ENCODE results near the gene BRS3.
"Not testable (repeated sequence)": the region's sequence is repeated elsewhere in the genome, so short reads cannot be mapped to it uniquely, and the experiment has no call there.

Gene BRS3

DNA sequence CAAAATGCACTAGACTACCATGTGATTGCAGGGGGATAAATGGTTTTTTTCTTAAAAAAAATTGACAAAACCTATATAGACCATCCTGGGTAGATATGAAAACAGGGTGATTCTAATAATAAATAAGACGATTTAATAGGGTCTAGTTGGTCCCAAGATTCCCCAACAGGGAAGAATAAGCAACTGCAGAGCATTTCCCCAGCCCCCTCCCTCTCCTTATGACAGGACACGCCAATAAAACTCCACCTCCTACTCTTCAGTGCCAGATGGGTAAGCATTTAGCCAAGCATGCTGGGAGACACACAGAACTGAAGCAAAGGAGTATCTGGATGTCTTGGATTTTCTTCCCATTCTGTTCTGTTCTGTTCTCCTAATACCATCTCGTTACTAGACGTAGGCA is at the start of gene BRS3:
Gene BRS3, plus strand, starts transcription at position 301 of the 400 bp plus-strand sequence. CDS start 168 bp downstream, outside the sequence.
- DNase-seq: no peak

DNA sequence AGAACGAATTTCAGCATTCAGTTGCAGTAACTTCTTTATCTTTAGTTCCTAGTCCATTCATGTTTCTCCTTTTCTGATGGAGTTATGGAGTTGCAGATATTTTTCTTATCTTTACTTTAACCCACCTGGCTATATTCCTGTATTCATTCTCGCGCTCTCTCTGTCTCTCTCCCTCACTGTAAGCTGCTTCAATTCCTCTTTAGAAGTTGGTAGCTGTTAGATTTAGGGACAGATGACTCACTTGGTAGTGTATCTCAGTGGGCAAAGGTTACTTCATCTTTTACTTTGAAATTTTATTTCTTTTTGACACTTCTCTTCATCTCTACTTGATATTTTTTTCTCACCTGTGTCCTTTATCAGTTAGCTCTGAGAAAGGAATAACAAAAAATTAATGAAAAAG is 49.6 kb upstream of the BRS3 start:
- no peak for DNase-seq

- not testable (repeated sequence) for DNase-seq
Observed at GRCh38 chrX:136445674-136446073, 42.1 kb upstream of the BRS3 start.

DNA sequence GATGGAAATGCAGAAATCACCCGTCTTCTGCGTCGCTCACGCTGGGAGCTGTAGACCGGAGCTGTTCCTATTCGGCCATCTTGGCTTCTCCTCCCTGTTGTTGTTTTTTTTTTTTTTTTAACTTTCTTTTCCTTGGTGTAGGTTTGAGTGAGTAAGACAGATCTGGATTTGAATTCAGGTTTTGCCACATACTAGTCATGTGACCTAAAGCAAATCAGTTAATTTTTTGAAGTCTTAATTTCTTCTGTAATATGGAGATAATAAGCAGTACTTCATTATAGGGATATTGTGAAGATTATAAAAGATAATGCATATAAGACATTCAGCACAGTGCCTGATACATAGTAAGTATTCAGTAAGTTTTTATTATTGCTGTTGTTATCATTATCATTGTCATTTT is 41.5 kb upstream of the BRS3 start:
- no peak for DNase-seq

GRCh38 chrX:136447308-136447707 is 40.4 kb upstream of the BRS3 start:
- no peak for DNase-seq

GRCh38 chrX:136447968-136448367 is 39.8 kb upstream of the BRS3 start:
- DNase-seq: no peak

DNA sequence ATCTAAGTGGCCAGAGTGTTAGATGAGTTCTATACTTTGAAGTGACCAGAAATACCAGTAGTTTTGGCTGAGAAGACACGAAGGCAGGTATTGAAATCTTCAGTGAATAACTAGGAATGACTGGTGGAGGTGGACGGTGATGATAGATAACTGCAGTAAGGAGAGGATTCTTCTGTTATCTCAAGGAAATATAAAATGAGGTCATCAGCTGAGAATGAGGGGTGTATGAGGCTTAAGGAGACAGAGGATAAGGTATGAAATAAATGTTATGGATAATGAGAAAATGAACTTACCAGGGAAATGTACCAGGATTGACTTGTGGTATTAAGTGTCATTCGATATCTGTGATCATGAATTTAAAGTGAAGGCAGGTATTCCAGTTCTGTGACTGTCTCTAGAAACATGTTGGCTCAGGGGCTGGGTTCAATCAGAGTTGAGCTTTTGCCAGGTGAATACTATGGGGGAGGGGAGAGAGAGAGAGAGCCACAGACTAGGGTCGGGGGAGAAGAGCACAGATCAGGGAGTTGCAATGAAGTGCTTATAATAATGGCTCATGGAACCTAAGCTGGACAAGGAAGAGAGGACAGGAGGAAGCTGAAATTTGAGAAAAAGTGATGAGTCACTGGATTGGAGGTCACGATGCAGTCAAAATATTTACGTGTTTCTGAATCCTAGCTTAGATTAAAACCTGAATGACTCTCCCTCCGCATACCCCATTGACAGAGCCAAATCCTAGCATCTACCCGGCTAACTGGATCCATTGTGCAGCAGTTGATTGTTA is 37.5 kb upstream of the BRS3 start:
- DNase-seq: no peak

GRCh38 chrX:136452614-136453013 is 35.1 kb upstream of the BRS3 start:
- no peak for DNase-seq

DNA sequence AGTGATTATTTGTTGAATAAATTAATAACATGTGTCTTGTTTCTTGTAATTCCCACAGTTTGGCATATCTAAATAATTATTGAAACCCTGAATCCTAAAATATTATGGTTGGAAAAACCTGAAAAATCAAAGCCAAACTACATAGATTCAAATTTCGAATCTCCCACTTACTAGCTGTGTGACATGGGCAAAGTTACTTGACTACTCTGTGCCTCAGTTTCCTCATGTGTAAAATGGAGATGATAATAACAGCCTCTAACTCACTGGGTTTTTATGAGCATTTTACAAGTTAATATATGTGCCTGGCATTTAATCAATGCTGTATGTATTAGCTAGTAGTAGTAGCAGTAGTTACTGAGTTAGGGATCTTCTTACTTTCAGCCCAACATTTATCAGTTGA is 34.6 kb upstream of the BRS3 start:
- DNase-seq: no peak

- DNase-seq: no peak
Observed at GRCh38 chrX:136453771-136454170, 34.0 kb upstream of the BRS3 start.

DNA sequence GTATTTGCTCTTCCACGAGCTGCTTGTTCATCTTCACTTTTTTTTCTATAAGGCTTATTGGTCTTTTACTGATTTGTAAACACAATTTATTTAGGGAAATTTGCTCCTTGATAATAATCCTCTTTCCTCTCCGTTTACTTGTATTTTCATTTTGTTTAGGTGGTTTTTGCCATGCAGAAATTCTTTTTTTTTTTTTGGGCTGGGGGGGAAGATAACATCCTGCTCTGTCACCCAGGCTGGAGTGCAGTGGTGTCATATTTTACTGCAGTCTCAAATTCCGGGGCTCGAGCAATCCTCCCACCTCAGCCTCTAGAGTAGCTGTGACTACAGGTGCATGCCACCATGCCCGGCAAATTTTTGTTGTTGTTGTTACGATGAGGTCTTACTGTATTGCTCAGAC is 31.6 kb upstream of the BRS3 start:
- no peak for DNase-seq

DNA sequence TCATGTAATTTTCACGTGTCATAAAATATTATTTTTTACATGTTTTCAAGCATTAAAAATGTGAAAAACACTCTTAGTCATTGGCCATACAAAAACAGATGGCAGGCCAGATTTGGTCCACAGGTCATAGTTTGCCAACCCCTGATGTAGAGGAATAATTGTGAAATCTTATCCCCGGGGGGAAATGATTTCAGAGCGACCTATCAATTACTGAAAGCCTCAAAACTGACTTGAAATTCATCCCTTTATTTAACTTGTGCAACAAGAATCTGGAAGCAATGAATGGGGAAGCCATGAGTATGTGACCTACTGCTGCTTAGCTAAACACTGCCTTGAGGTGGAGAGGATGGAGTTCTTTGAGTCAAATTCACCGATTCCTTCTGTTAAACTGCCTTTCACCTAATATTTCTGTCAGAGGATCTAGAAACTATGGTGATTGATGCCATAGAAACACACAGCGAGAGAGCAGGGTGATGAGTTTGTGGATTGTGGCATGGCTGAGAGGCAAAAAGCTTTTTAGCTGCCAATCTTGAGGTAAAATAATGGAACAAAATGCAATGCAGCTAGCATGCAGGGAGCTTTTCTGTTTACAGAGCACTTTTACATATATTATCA is 30.3 kb upstream of the BRS3 start:
- no peak for DNase-seq

DNA sequence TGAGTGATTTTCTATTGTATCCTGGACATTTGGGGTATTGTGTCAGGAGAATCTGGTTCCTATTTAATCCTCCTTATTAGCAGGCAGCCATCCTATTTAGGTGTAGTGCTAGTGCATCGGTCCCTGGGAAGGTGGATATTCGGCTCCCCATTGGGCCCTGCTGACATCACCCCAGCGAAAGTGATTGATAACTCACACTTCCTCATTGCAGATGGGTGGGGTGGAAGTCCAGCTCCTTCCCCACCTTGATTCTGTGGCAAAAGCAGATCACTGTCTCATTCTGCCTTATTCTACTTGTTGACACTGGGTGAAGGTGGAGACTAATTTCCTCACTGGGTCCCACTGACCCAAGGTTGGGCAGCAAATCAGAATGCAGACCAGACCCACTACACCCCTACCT is 23.2 kb upstream of the BRS3 start:
- no peak for DNase-seq

DNA sequence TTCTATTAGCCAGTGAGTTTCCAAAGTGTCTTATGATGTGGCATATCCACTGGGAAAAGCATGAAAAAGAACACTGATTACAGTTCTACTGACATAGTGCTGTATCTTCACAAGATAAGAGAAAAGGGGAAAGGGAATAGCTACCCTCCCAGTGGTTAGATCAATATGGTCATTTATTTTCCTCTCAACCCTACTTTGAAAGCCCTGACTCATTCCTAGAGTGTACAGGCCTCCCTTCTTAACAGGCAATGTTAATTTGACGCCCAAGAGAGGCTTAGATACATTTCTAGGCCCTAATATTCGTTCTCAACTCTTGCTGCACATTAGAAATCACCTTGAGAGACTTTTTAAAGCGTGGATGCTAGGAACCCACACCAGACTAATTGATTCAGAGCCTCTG is 20.4 kb upstream of the BRS3 start:
- DNase-seq: no peak

GRCh38 chrX:136468391-136469103 is 19.2 kb upstream of the BRS3 start:
- DNase-seq: no peak

DNA sequence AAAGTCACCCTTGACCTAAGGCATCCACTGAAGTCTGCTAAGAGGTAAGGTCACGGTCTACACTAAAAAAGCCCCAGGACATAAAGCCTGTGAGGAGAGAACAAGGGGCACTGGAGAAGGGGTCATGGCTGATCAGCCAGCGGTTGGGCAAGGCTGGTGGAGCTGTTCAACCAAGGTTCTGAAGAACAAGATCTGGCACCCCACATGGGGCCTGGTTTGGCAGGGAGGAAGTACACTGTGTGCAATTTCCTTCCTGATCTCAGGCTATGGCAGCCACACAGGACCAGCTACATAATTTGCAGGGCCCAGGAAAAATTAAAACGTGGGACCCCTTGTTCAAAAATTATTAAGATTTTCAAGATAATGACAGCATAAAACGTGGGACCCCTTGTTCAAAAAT is 14.1 kb upstream of the BRS3 start:
- DNase-seq: no peak

GRCh38 chrX:136475236-136475635 is 12.5 kb upstream of the BRS3 start:
- DNase-seq: no peak

DNA sequence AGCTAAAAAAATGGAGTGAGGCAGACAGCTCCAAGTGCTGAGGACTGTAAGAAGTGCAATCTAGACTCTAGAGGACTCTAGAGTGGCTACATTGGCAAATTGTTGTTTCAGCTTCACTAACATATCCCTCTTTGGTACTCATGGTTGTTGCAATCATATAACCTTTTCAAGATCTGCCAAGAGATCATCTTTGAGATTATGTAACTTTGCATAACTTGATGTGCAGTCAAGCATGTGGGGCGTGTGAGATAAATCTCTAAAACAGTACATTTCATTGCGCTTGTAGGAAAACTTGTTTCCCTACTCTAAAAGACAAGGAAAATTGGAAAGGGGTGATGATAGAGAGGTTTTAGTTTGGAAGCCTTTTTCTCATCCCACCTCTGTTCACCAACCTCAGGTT is 11.2 kb upstream of the BRS3 start:
- DNase-seq: no peak

DNA sequence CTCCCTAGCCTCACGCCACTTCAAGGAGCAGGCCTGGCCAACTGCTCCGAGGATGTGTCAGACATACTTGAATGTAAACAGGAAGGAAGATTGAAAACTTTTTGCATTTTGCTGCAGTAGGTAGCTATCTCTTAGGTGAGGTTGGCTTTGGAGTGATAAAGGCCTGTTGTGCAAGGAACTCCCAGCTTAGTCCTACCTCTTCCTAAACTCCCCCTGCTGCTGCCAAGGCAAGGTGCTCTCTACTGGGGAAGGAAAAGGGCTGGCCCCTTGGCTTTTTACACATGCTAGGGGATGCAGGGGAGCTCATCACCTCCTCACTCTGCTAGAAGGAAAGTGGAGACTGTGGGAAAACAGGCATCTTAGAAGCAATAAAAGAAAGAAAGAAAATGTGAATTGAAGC is 10.7 kb upstream of the BRS3 start:
- no peak for DNase-seq

DNA sequence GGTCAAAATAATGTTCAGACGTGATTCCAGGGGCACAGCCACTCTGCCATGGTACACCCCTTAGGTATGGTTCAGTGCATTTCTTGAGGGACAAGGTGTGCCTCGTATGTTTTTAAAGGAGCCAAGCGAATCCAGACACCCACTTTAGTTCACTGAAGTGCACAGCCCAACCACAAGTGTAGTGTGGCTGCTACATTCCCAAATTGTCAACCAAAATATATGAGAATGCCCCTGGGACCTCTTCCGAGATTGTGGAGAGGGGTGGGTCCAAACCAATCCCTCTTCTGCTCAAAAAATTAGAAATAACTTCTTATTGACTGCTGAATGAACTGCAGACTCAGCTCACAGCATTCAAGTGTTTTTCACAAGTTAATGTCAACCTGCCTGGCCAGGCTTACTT is 7.4 kb upstream of the BRS3 start:
- no peak for DNase-seq

DNA sequence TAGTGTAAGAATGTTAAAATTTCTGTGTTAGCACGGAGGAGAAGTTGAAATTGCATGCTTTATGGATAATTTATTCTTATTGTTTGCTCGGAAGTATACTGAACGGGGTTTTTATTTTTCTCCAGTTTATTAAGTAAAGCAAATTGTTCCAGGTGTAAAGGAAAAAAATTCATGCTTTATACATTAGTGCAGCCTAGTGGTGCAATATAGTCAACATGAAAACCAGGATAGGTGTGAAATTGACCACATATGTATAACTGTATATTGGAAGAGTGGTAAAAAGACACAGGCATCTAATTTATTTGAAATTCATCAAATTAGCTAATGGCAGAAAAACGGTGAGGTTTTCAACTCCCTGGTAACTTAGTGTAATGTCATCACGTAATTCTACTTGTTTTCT is 959 bp downstream of the BRS3 start:
- no peak for DNase-seq

DNA sequence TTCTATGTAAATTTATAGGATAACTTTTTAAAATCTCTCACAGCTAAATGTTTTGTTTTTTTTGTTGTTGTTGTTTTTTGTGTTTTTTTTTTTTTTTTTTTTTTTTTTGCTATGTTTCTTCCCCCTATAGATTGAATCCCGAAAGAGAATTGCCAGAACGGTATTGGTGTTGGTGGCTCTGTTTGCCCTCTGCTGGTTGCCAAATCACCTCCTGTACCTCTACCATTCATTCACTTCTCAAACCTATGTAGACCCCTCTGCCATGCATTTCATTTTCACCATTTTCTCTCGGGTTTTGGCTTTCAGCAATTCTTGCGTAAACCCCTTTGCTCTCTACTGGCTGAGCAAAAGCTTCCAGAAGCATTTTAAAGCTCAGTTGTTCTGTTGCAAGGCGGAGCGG is 4.1 kb downstream of the BRS3 start:
- no peak for DNase-seq

DNA sequence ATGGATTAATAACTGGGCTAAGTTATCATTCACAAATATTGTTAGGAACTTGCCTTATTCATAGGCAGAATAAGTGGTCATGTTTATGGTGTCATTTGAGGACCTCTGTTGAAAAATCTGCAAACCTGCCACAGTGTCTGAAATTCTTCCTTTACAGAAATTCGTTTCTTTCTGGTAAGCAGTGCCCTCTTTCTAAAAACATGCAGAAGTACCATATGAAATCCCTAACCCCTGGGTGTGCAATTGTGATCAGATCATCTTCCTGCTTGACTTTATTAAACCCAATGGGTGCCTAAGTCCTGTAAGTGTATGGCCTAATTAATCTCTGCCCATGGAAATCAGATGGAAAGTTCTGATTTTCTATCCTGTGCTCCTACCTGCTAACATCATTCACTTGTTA is 5.3 kb downstream of the BRS3 start:
- DNase-seq: no peak

GRCh38 chrX:136495043-136495442 is 7.3 kb downstream of the BRS3 start:
- no peak for DNase-seq
